Lower leg skin (tissue), 4 donors: ENCODE data around the gene C1orf115. TPM values are rescaled to one million over a fixed set of nuclear protein-coding genes. Genes with fewer than 3 reads are reported as not detected.

Experiments
- DNase-seq, 2 donors: peaks; one replicate each; pipeline ENCODE4 v3.0.0-alpha.2; 2019; ENCODE audit warnings: low spot score in 2 of 2
- H3K4me3 ChIP-seq: fragments of 200-600 bp; sonication (generic); 2 replicates; pipeline ENCODE4 v1.5.1; 2017; ENCODE audit warnings: mild to moderate bottlenecking, low read depth; ENCODE audit not compliant: poor library complexity, severe bottlenecking
- POLR2A ChIP-seq, 2 donors: fragments of 450-650 bp; IDR thresholded peaks; one replicate each; pipeline ENCODE4 v1.6.1; 2016 to 2017; ENCODE audit warnings: antibody characterized with exemption in 2 of 2, mild to moderate bottlenecking in 1 of 2, moderate library complexity in 1 of 2
- WGBS, 2 donors: methylation state at CpG; one replicate each; pipeline ENCODE4 v1.1.5; 2018; 5-methylcytosine and 5-hydroxymethylcytosine counted together
- intact Hi-C: fragments of 100-400 bp; cut with DNase I; formaldehyde crosslinking; loops from one replicate; pipeline ENCODE4 v1.15.0; 2023; ENCODE audit warnings: low total_unique reads
- total RNA-seq, 4 donors: library from RNA; depleted of rRNA; stranded (reverse); fragments of >200 nt; gene quantifications; one replicate each; pipeline ENCODE4 v1.1.0, GENCODE V29; 2016
- TF ChIP-seq, protein P1 (sequence below), 3 donors: fragments of 450-650 bp; IDR thresholded peaks; one replicate each; pipeline ENCODE4 v1.5.1; 2016; ENCODE audit warnings: antibody characterized with exemption in 3 of 3, mild to moderate bottlenecking in 3 of 3, moderate library complexity in 2 of 3

The C1orf115 gene
- total RNA-seq, 4 donors from 2014 or later, result 7.5 to 20.5 (median 13.3) TPM

DNA sequence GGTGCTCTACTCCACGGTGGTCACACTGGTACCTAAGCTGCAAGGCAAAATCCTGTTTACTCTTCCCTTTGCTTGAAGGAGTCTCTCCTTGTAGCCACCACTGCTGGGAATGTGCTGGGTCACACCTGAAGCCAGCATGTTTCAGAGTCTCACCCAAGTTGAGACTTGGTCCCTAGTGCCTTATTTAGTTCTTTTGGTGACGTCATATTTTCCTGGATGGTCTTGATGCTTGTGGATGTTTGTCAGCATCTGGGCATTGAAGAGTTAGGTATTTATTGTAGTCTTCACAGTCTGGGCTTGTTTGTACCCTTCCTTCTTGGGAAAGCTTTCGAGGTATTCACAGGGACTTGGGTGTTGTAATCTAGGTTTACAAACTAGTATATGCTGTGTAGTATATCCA is 52.4 kb downstream of the C1orf115 start:
- no peak overlapping the region for H3K4me3 ChIP-seq
- DNase-seq, result no peak
- WGBS, 2 donors, result 89 to 93% methylated on average over 3 of the region's 3 CpGs
- TF ChIP-seq, protein P1, sequence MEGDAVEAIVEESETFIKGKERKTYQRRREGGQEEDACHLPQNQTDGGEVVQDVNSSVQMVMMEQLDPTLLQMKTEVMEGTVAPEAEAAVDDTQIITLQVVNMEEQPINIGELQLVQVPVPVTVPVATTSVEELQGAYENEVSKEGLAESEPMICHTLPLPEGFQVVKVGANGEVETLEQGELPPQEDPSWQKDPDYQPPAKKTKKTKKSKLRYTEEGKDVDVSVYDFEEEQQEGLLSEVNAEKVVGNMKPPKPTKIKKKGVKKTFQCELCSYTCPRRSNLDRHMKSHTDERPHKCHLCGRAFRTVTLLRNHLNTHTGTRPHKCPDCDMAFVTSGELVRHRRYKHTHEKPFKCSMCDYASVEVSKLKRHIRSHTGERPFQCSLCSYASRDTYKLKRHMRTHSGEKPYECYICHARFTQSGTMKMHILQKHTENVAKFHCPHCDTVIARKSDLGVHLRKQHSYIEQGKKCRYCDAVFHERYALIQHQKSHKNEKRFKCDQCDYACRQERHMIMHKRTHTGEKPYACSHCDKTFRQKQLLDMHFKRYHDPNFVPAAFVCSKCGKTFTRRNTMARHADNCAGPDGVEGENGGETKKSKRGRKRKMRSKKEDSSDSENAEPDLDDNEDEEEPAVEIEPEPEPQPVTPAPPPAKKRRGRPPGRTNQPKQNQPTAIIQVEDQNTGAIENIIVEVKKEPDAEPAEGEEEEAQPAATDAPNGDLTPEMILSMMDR (IDR thresholded peaks at IDR 0.05), result no peak
- TF ChIP-seq POLR2A (IDR thresholded peaks at IDR 0.05), result no peak
- intact Hi-C loops, result no loop called here

DNA sequence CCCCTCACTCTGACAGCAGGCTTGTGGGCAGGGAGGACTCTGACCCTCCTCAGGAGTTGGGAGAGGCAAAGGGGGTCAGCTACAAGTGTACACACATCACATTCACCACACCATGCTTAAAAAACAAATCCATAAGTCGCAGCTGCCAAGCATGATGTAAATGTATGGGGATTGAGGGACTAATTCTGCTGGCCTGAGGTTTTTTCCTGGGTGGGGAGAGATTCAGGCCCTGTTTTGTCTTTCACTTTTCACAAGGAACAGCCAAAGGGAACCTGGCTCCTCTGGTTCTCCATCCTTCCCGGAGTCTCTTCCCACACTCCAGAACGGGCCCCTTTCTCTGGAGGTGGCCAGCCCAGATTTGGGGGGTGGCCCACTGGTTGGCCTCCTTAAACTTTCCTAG is 56.7 kb downstream of the C1orf115 start:
- H3K4me3 ChIP-seq, result no peak overlapping the region
- 74 to 100% methylated on average over 3 of the region's 3 CpGs for WGBS, 2 donors

GRCh38 chr1:220747437-220748088 is 57.4 kb downstream of the C1orf115 start:
- TF ChIP-seq, protein P1 (IDR thresholded peaks at IDR 0.05), result no peak
- no peak for TF ChIP-seq POLR2A (IDR thresholded peaks at IDR 0.05)
- peak overlapping the region; percentile 69 for H3K4me3 ChIP-seq
- WGBS, 2 donors, result 29 to 32% methylated on average over 18 of the region's 18 CpGs
- intact Hi-C loops, result no loop called here
- no peak for DNase-seq

More for the DNA sequence above, 56.7 kb downstream of the C1orf115 start:
- DNase-seq, result no peak
- TF ChIP-seq, protein P1 (IDR thresholded peaks at IDR 0.05), result no peak
- TF ChIP-seq POLR2A (IDR thresholded peaks at IDR 0.05), result no peak
- intact Hi-C loops, result no loop called here

DNA sequence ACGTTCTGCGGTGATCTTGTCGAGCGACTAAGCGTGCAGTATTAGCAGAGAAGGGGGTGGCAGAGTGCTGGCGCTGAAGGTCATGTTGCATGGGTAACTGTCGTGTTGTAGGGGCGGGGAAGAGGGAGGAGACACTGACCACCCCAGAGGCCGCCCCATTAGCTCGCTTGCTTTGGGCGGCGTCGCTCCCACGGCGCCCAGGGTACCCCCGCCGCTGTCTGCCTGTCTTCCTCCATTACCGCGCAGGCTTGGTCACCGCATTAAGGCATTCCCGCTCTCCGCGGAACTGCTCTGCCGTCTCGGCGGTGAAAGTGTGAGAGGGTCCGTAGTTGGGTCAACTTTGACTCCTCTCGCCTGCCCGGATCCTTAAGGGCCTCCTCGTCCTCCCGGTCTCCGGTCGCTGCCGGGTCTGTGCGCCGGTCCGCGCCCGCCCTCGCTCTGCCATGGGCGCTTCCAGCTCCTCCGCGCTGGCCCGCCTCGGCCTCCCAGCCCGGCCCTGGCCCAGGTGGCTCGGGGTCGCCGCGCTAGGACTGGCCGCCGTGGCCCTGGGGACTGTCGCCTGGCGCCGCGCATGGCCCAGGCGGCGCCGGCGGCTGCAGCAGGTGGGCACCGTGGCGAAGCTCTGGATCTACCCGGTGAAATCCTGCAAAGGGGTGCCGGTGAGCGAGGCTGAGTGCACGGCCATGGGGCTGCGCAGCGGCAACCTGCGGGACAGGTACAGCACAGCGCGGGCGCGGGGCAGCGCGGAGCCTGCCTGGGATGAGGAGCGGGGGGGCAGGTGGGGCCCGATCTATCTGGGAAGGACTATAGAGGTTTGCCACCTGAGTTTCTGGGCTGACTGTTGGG is 58.1 kb downstream of the C1orf115 start, which contains the start of gene MTARC2:
TSS of gene MTARC2 (plus strand) at position 234 of the 846 bp plus-strand sequence. CDS start at position 444, 210 bp downstream.
- WGBS, 2 donors, result 2 to 4% methylated on average over 33 to 36 of the region's 77 CpGs
- peak; percentile 63 to 95 for DNase-seq
- TF ChIP-seq POLR2A (IDR thresholded peaks at IDR 0.05), result no peak
- TF ChIP-seq, protein P1 (IDR thresholded peaks at IDR 0.05), result no peak
- H3K4me3 ChIP-seq, result peak within 1 kb of the TSS; percentile 69
- intact Hi-C loops, result no loop called here

Other genes with a start within 250 kb of the C1orf115 start
- 1 to 10 TPM; 2.2 to 5.3 (median 3.7) TPM for gene MARK1, start 162.2 kb upstream of the C1orf115 start, total RNA-seq
- 1 to 10 TPM; 4.3 to 8.6 (median 5.6) TPM for gene MTARC2, start 58.0 kb downstream of the C1orf115 start, total RNA-seq
- gene MTARC1, start 96.5 kb downstream of the C1orf115 start, total RNA-seq, result 1 to 10 TPM; 1.9 to 3.9 (median 2.4) TPM
- 10 to 100 TPM in 1 of 4 donors, 1 to 10 TPM in 3; 2.9 to 12.9 (median 3.2) TPM for gene HLX, start 189.1 kb downstream of the C1orf115 start, total RNA-seq